CD14-positive monocyte (primary cell): ENCODE results near the gene MRGPRE. TPM values are rescaled to one million over a fixed set of nuclear protein-coding genes. Genes with fewer than 3 reads are reported as not detected.

ENCODE experiments used
- DNase-seq, 3 donors: peaks; one replicate each; pipeline ENCODE4 v3.0.0-alpha.2; 2011 to 2022
- H2AFZ ChIP-seq: 2 replicates; pipeline ENCODE4 v1.6.0; 2012; ENCODE audit warnings: mild to moderate bottlenecking, low read depth, low read length, inconsistent platforms; ENCODE audit not compliant: insufficient read depth, poor library complexity, severe bottlenecking
- H3K27ac ChIP-seq, 2 donors: 1 replicate in 1 of 2; 2 replicates in 1 of 2; pipeline ENCODE4 v1.5.1; 2012 to 2013; ENCODE audit warnings: low read length in 2 of 2, control low read depth in 1 of 2, inconsistent platforms in 1 of 2, low read depth in 1 of 2, mild to moderate bottlenecking in 1 of 2
- H3K27me3 ChIP-seq, 2 donors: one replicate each; pipeline versions ENCODE4 v1.6.0 to v1.6.1; 2011 to 2013; ENCODE audit warnings: low read length in 2 of 2; ENCODE audit not compliant: control insufficient read depth in 2 of 2, insufficient read depth in 2 of 2
- H3K36me3 ChIP-seq, 2 donors: replicated peaks in 1 of 2; 1 replicate in 1 of 2; 2 replicates in 1 of 2; pipeline versions ENCODE4 v1.5.1 to v1.6.1; 2012 to 2013; ENCODE audit warnings: low read length in 2 of 2, control low read depth in 1 of 2, inconsistent platforms in 1 of 2, mild to moderate bottlenecking in 1 of 2; ENCODE audit not compliant: insufficient read depth in 2 of 2, control insufficient read depth in 1 of 2
- H3K4me1 ChIP-seq, 2 donors: 1 replicate in 1 of 2; 2 replicates in 1 of 2; pipeline versions ENCODE4 v1.5.1 to v1.6.1; 2012 to 2013; ENCODE audit warnings: low read length in 2 of 2, control low read depth in 1 of 2, inconsistent platforms in 1 of 2, mild to moderate bottlenecking in 1 of 2, moderate library complexity in 1 of 2; ENCODE audit not compliant: insufficient read depth in 2 of 2, control insufficient read depth in 1 of 2
- H3K4me2 ChIP-seq: replicated peaks from 2 replicates; pipeline ENCODE3; 2012; ENCODE audit warnings: low read length, moderate library complexity, mild to moderate bottlenecking; ENCODE audit not compliant: poor library complexity, severe bottlenecking; ENCODE audit errors: extremely low read depth
- H3K4me3 ChIP-seq, 3 experiments: fragments of 200-600 bp in 1 of 3; sonication (generic) in 1 of 3; replicated peaks in 1 of 3; 1 replicate in 2 of 3; 2 replicates in 1 of 3; pipeline ENCODE4 v1.5.1; 2011 to 2013; ENCODE audit warnings: low read length in 3 of 3, mild to moderate bottlenecking in 3 of 3, control low read depth in 2 of 3, low read depth in 2 of 3, inconsistent platforms in 1 of 3, moderate library complexity in 1 of 3
- H3K79me2 ChIP-seq: 2 replicates; pipeline ENCODE4 v1.6.0; 2012; ENCODE audit warnings: mild to moderate bottlenecking, control low read depth, inconsistent platforms, low read length, moderate library complexity; ENCODE audit not compliant: insufficient read depth
- H3K9ac ChIP-seq: 2 replicates; pipeline ENCODE4 v1.6.0; 2017; ENCODE audit warnings: low read length, mild to moderate bottlenecking; ENCODE audit not compliant: insufficient read depth, poor library complexity, severe bottlenecking
- H3K9me3 ChIP-seq, 2 donors: replicated peaks in 1 of 2; 1 replicate in 1 of 2; 2 replicates in 1 of 2; pipeline versions ENCODE4 v1.5.1 to v1.6.1; 2012 to 2013; ENCODE audit warnings: low read length in 2 of 2, control low read depth in 1 of 2; ENCODE audit not compliant: control insufficient read depth in 1 of 2, insufficient read depth in 1 of 2
- H4K20me1 ChIP-seq: 2 replicates; pipeline ENCODE4 v1.6.0; 2012; ENCODE audit warnings: mild to moderate bottlenecking, low read length, control low read depth, moderate library complexity; ENCODE audit not compliant: insufficient read depth
- H3K27ac Mint-ChIP-seq, 7 donors: one replicate each; pipeline ENCODE4 v1.8.0; 2020; ENCODE audit warnings: mild to moderate bottlenecking in 7 of 7, mixed read lengths in 7 of 7, moderate library complexity in 6 of 7, inconsistent platforms in 2 of 7
- H3K27me3 Mint-ChIP-seq, 3 donors: one replicate each; pipeline ENCODE4 v1.8.0; 2021 to 2022; ENCODE audit warnings: low read depth in 3 of 3, mild to moderate bottlenecking in 3 of 3, mixed read lengths in 3 of 3, moderate library complexity in 3 of 3, inconsistent platforms in 1 of 3
- H3K36me3 Mint-ChIP-seq, 2 donors: one replicate each; pipeline ENCODE4 v1.8.0; 2020; ENCODE audit warnings: mixed read lengths in 2 of 2, inconsistent platforms in 1 of 2, mild to moderate bottlenecking in 1 of 2
- H3K4me1 Mint-ChIP-seq: one replicate; pipeline ENCODE4 v1.8.0; 2020; ENCODE audit warnings: mild to moderate bottlenecking, mixed read lengths
- H3K4me3 Mint-ChIP-seq, 2 donors: one replicate each; pipeline ENCODE4 v1.8.0; 2020; ENCODE audit warnings: mild to moderate bottlenecking in 2 of 2, mixed read lengths in 2 of 2, moderate library complexity in 1 of 2
- H3K9me3 Mint-ChIP-seq, 7 donors: one replicate each; pipeline ENCODE4 v1.8.0; 2020 to 2022; ENCODE audit warnings: mixed read lengths in 7 of 7, mild to moderate bottlenecking in 6 of 7, moderate library complexity in 6 of 7, inconsistent platforms in 2 of 7
- WGBS: methylation state at CpG from one replicate; pipeline ENCODE4 v1.1.5; 2013; ENCODE audit warnings: missing lambda C conversion rate; ENCODE audit not compliant: insufficient coverage; 5-methylcytosine and 5-hydroxymethylcytosine counted together
- intact Hi-C, 2 donors: fragments of 100-400 bp; cut with micrococcal nuclease; formaldehyde crosslinking; loops; one replicate each; pipeline versions ENCODE4 v1.15.0 to v1.15.1; 2023
- polyA plus RNA-seq, 3 donors: library from polyadenylated mRNA; depleted of rRNA in 1 of 3; unstranded in 2 of 3; stranded (reverse) in 1 of 3; fragments of 300-500 nt in 2 of 3; fragments of >200 nt in 1 of 3; fragmentation: Illumina TruSeq in 2 of 3; gene quantifications; 1 replicate in 2 of 3; 2 replicates in 1 of 3; pipeline ENCODE4 v1.2.3, GENCODE V29; 2012 to 2021
- TF ChIP-seq, protein P1 (sequence below): fragments of 200-600 bp; IDR thresholded peaks from one replicate; pipeline ENCODE4 v1.8.0; 2022; ENCODE audit warnings: antibody characterized with exemption, mild to moderate bottlenecking

The MRGPRE gene
- polyA plus RNA-seq, 3 donors, result not detected

DNA sequence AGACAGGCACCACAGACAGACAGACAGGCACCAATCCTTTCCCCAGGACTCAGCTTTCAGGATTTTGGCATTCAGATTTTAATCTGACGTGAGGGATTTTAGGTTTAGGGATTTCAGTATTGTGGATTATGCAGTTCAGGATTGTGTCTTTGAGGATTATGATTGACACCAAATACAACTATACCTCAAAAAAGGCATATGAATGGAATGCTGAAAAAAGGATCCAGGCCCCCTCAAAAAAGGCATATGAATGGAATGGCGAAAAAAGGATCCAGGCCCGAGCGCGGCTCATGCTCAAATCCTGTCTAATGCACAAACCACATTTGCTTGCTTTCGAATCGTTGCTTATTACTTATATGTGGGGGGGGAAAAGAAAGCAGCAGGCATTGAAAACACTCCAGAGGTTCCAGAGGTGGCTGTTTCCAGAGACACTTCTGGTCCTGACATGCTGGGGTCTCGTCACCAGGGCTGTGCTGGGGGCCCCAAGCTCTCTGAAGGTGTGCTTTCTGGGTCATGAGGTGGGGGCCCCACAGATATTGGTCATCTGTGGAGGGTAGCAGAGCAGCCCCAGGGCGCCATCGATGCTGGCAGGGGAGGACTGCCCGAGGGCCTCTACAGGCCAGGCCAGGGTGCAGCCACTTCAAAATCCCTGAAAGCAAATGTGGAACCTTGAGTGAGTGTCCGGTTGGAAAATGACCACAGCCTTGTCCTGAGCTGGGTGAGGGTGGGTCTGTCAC lies 50.3 kb downstream of the MRGPRE start:
- WGBS, result 97% methylated on average over 5 of the region's 12 CpGs
- DNase-seq, result no peak
- H3K4me3 ChIP-seq, result no peak overlapping the region
- H3K9me3 ChIP-seq, result peaks cover under 1 to 8% of the 10 kb centered on the region in 2 donors
- TF ChIP-seq, protein P1, sequence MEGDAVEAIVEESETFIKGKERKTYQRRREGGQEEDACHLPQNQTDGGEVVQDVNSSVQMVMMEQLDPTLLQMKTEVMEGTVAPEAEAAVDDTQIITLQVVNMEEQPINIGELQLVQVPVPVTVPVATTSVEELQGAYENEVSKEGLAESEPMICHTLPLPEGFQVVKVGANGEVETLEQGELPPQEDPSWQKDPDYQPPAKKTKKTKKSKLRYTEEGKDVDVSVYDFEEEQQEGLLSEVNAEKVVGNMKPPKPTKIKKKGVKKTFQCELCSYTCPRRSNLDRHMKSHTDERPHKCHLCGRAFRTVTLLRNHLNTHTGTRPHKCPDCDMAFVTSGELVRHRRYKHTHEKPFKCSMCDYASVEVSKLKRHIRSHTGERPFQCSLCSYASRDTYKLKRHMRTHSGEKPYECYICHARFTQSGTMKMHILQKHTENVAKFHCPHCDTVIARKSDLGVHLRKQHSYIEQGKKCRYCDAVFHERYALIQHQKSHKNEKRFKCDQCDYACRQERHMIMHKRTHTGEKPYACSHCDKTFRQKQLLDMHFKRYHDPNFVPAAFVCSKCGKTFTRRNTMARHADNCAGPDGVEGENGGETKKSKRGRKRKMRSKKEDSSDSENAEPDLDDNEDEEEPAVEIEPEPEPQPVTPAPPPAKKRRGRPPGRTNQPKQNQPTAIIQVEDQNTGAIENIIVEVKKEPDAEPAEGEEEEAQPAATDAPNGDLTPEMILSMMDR, result no peak
- Mint-ChIP-seq H3K36me3 (no peaks in the 10 kb centered on the region), H3K4me1 (no peaks in the 10 kb centered on the region), H3K9me3 (peaks cover 10 to 39% (median 20%) of the 10 kb centered on the region in 7 donors), H3K4me3 (peak overlapping the region in 1 of 2 donors; percentile 47), H3K27ac (no peak overlapping the region), H3K27me3 (peaks cover 0 to 2% (median under 1%) of the 10 kb centered on the region in 3 donors)
- no peak overlapping the region for H3K9ac ChIP-seq
- no peaks in the 10 kb centered on the region for H3K27me3 ChIP-seq
- intact Hi-C loops, result no loop called here
- H3K27ac ChIP-seq, result no peak overlapping the region
- H3K36me3 ChIP-seq, result no peaks in the 10 kb centered on the region
- no peak overlapping the region for H2AFZ ChIP-seq
- H3K4me1 ChIP-seq, result no peaks in the 10 kb centered on the region
- no peak overlapping the region for H3K4me2 ChIP-seq
- no peaks in the 10 kb centered on the region for H4K20me1 ChIP-seq
- no peaks in the 10 kb centered on the region for H3K79me2 ChIP-seq

DNA sequence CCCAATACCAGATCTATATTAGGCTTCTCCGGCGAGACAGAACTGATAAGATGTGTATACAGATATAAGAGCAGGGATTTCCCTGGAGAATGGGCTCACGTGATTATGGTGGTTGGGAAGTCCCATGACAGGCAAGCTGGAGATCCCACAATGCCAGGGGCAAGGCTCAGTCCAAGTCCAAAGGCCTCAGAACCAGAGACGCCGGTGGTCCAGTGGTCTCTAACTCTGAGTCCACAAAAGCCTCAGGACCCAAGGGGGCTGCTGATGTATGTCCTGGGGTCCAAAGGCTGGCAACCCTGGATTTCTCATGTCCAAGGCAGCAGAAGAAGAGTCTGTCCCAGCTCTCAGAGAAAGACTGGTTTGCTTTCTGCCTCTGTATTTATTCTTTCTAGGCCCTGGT lies 51.3 kb downstream of the MRGPRE start:
- H3K4me1 ChIP-seq, result no peaks in the 10 kb centered on the region
- DNase-seq, result no peak
- H3K79me2 ChIP-seq, result no peaks in the 10 kb centered on the region
- no peaks in the 10 kb centered on the region for H3K27me3 ChIP-seq
- H3K36me3 ChIP-seq, result no peaks in the 10 kb centered on the region
- intact Hi-C loops, result no loop called here
- H2AFZ ChIP-seq, result no peak overlapping the region
- no peak overlapping the region for H3K4me2 ChIP-seq
- H3K9me3 Mint-ChIP-seq, result peaks cover 12 to 49% (median 29%) of the 10 kb centered on the region in 7 donors
- peaks cover 11 to 14% of the 10 kb centered on the region in 2 donors for H3K9me3 ChIP-seq
- no peak overlapping the region for H3K4me3 Mint-ChIP-seq
- H3K27ac Mint-ChIP-seq, result no peak overlapping the region
- no peak overlapping the region for H3K9ac ChIP-seq
- no peaks in the 10 kb centered on the region for H3K4me1 Mint-ChIP-seq
- TF ChIP-seq, protein P1, result no peak
- no peaks in the 10 kb centered on the region for H4K20me1 ChIP-seq
- H3K36me3 Mint-ChIP-seq, result no peaks in the 10 kb centered on the region
- peaks cover 0 to 2% (median 0%) of the 10 kb centered on the region in 3 donors for H3K27me3 Mint-ChIP-seq
- no peak overlapping the region for H3K27ac ChIP-seq
- 100% methylated on average over 5 of the region's 5 CpGs for WGBS
- H3K4me3 ChIP-seq, result no peak overlapping the region
